Measurements from ENCODE around the gene RNF144B. TPM values are rescaled to one million over a fixed set of nuclear protein-coding genes. Genes with fewer than 3 reads are reported as not detected.
A peak's percentile ranks its signal among the peaks of the same experiment; 100 is the strongest.

The RNF144B gene
- total RNA-seq, 1 experiment from 2014 or later = 2.3 TPM

- no peaks in the 10 kb centered on the region for H3K4me1 ChIP-seq (ENCODE audit: insufficient read depth, low read length)
- peaks cover 5 to 8% (median 8%) of the 10 kb centered on the region in 3 experiments; a peak in 6 of 7 replicates for H3K36me3 Mint-ChIP-seq (ENCODE audit: insufficient read depth in 1 of 3, low read depth in 3 of 3)
- H3K4me3 Mint-ChIP-seq = no peak overlapping the region
- no peaks in the 10 kb centered on the region for H3K23me2 ChIP-seq (ENCODE audit: insufficient read length, low read depth, low read length, poor library complexity, severe bottlenecking)
- no peaks in the 10 kb centered on the region for H3K79me1 ChIP-seq (ENCODE audit: insufficient read depth, low read depth, low read length, poor library complexity, severe bottlenecking)
- no peak overlapping the region for H3K23ac ChIP-seq (ENCODE audit: insufficient read length, low read depth, low read length)
- no peak overlapping the region for H3K56ac ChIP-seq (ENCODE audit: insufficient read length, low read depth, low read length)
- H4K8ac ChIP-seq (replicated peaks; ENCODE audit: insufficient read length, low read depth, low read length) = no peak overlapping the region
- peaks cover 5 to 6% of the 10 kb centered on the region in 2 experiments; a peak in 3 of 5 replicates for H3K9me3 Mint-ChIP-seq
- no peak overlapping the region for H2BK12ac ChIP-seq (ENCODE audit: insufficient read length, low read depth, low read length)
- no peaks in the 10 kb centered on the region for H3K9me3 ChIP-seq (ENCODE audit: control insufficient read depth, low read depth, low read length)
- H3K27ac ChIP-seq (ENCODE audit: insufficient read length, low read depth, low read length) = no peak overlapping the region
- no peak for TF ChIP-seq CTCF (conservative IDR thresholded peaks at IDR 0.05)
- no peak overlapping the region for H2AFZ ChIP-seq (ENCODE audit: low read length)
- no peak overlapping the region for H4K5ac ChIP-seq (ENCODE audit: insufficient read length, low read depth, low read length)
- H2AK5ac ChIP-seq (ENCODE audit: insufficient read length, low read length) = no peak overlapping the region
- H3K9ac ChIP-seq (ENCODE audit: extremely low read depth, insufficient read length, low read length) = no peak overlapping the region
- no peak overlapping the region for H2BK5ac ChIP-seq (ENCODE audit: insufficient read length, low read length)
- H3K27ac Mint-ChIP-seq = peak overlapping the region in 1 of 3 experiments; percentile 57; a peak in 1 of 7 replicates
- no peak overlapping the region for H2BK15ac ChIP-seq (ENCODE audit: low read depth, low read length)
- no peak overlapping the region for H2BK120ac ChIP-seq (ENCODE audit: low read depth, low read length, poor library complexity, severe bottlenecking)
- no peak overlapping the region for H3T11ph ChIP-seq (ENCODE audit: low read length)
- no peak overlapping the region for H3K4me2 ChIP-seq (ENCODE audit: insufficient read depth, insufficient read length, low read length)
- H4K91ac ChIP-seq (ENCODE audit: insufficient read length, low read depth, low read length) = no peak overlapping the region
- no peak overlapping the region for H3K4ac ChIP-seq (ENCODE audit: low read depth, low read length)
- no peaks in the 10 kb centered on the region for H3K27me3 Mint-ChIP-seq (ENCODE audit: low read depth)
- no peaks in the 10 kb centered on the region for H4K20me1 ChIP-seq (ENCODE audit: control insufficient read depth, insufficient read depth, insufficient read length)
- H2BK20ac ChIP-seq (ENCODE audit: low read depth, low read length, poor library complexity, severe bottlenecking) = no peak overlapping the region
- H3K4me1 Mint-ChIP-seq = peaks cover 2% of the 10 kb centered on the region in 2 experiments; a peak in 3 of 4 replicates
- no peaks in the 10 kb centered on the region for H3K27me3 ChIP-seq (ENCODE audit: insufficient read depth, low read length)
- no peak for DNase-seq
- no peak overlapping the region for H3K18ac ChIP-seq (ENCODE audit: insufficient read length, low read depth, low read length)
- H3K14ac ChIP-seq (ENCODE audit: insufficient read depth, low read length) = no peak overlapping the region
- no CpG with 5 or more reads among the region's 3 CpGs for WGBS (ENCODE audit: extremely low coverage, insufficient read length, low lambda C conversion rate)
- no peaks in the 10 kb centered on the region for H3K79me2 ChIP-seq (ENCODE audit: insufficient read depth, low read length)
Observed at GRCh38 chr6:18463429-18463828, 76.3 kb downstream of the RNF144B start.

Measured in H9 (cell line).